Measurements from ENCODE around the gene LAMTOR3.

Gene LAMTOR3

DNA sequence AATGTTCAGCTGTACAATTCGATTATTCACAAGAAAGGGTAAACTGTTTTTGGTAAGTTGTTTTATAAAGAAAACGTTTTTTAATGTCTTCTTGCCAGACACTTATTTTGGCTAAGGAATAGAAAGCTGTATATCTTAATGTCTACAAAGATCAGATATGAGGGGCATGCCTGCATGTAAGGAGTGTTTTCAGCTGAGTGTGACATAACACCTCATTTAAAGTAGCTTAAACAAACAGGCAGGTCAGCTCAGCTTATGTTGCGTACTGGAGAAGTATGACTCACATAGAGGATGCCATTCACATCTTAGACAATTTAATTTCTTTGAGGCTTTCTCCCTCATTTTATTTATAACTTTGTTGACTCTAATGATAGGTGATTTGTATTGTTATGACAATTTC lies 30.4 kb downstream of the LAMTOR3 start:
- DNase-seq (ENCODE audit: low read depth in 1 of 2, low spot score in 1 of 2), result no peak

DNA sequence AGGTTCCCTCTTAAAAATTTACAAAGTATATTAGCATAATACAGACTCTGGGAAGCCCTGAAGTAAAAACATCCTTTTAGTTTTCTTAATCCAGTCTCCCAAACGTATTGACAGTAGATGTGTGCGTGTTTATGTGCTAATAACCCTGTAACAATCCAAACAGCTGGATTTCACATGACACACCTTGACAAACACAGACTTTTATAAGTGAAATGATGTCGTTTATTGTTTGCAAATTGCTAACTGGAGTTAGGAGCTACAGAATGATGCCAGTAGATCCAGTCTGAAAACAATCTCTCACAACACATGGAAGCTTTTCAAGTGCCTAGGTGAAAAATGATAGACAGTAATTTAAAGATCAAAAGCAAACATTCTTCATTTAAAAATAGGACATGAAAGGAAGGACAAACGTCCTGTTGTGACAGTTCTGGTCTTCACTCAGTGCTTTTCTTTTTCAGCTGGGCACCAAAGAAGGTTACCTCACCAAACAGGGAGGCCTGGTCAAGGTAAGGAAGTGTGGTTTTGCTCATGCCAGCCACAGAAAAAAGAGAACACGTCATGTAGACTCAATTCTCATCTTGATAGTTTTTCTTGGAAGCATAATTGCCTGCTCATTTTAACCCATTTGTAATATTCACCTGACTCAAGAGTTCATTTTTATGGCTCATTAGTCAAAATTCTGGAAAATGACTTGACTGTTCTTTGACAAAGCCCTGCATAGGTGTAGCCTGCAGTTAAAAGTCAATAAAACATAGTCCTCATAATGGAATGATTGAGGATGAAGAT lies 32.9 kb downstream of the LAMTOR3 start:
- DNase-seq (ENCODE audit: low read depth in 1 of 2, low spot score in 1 of 2), result no peak

DNA sequence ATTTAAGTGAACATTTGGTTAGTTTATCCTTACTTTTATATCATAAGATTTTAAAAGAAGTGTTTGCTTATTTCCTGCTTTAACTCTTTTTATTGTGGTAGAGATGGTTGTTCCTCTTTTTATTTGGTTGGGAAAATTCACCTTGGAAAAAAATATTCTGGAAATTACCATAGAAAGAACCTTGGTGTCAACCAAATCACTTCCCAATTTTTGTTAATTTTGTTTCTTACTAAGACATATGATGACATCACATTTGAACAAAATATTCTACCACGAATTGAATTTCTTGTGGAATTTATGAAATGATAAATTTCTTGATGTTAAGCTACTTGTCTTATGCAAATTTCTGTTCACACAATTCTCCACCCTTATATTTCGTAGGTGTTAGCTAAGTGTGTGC lies 33.7 kb downstream of the LAMTOR3 start:
- no peak for DNase-seq (ENCODE audit: low read depth in 1 of 2, low spot score in 1 of 2)

DNA sequence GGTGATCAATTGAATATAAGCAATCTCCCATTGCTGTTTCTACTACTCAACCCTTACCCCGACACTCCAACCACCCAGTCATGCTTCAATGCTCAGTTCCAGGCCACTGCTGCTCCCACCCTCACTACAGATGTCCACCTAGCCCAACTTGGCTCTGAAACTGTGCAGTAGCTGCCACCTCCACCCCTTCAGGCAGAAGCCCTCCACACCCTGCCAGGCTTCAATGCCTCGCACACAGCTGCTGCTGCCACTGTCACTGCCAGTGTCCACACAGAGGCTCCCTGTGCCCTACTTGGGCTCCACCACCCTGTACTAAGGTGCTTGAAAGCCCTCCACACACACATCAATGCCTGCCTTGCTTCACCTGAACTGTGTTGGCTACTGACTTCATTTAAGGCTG lies 34.6 kb downstream of the LAMTOR3 start:
- DNase-seq (ENCODE audit: low read depth in 1 of 2, low spot score in 1 of 2), result no peak

DNA sequence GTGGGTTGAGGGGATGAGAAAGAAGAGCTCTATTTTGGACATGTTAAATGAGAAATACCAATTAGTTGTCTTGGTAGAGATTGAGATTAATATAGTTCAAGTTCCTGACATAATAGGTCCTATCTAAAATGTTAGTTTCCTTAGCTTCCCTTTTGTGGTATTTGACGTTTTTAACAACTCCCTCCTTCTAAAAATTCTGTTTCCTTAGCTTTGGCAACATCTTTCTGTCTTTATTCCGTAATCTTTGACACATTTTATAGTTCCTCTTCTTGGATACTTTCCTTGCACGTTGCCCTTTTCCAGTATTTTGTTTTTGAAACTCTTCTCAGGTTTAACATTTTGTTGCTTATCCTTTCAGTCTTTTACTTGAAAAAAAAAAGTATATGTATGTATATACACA lies 36.9 kb downstream of the LAMTOR3 start:
- DNase-seq (ENCODE audit: low read depth in 1 of 2, low spot score in 1 of 2), result no peak

DNA sequence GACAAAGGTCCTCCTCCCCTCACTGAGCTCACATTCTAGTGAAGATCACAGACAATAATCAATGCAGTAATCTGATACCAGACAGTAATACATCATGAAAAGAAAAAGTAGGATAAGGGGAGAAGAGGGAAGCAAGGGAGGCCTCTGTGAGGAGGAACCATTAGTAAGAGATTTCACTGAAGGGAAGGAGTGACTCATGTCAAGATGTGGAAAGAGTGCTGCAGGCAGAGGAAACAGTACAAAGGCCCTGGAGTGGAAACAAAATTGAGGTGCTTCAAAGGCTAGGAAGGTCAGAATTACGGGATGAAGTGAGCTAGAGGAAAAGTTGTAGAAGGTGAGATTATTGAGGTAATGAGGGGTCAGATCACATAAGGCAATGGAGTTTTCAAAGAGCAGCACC lies 38.1 kb downstream of the LAMTOR3 start:
- DNase-seq (ENCODE audit: low read depth in 1 of 2, low spot score in 1 of 2), result no peak

DNA sequence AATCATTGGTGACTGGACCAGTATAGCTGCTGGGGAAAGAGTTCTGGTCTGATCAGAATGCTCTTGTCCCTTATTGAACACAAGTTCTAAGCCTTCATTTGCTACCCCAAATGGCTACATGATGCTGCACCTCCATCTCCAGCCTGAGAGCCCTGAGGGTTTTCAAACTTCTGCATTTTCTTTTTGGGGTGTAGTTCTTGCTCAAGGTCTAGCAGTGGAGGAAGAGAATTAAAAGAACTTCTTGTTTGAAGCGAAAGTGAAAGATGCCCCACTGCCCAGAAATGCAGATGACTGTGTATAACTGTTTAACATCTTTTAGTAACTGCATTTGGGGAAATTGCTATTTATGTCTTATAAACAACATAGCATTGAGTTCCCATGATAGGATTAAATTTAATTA lies 38.5 kb downstream of the LAMTOR3 start:
- DNase-seq (ENCODE audit: low read depth in 1 of 2, low spot score in 1 of 2), result no peak

DNA sequence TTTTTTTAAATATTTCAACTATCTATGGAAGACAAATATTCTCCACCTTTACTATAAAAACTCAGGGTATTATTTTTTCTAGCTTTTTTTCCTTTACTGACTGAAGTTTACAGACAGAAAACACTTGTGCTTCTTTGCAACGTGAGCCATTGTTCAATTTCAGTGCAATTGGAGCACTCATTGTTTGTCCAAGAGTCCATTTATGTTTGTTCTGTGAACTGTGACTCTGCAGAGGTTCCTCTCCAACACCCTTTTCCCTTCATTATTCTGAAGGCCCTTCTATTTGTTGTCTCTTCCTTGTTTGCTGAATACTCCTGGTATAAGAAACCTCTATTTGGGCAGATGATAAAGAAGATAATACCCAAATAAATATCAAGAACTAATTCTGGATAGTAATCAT lies 40.2 kb downstream of the LAMTOR3 start:
- no peak for DNase-seq (ENCODE audit: low read depth in 1 of 2, low spot score in 1 of 2)

DNA sequence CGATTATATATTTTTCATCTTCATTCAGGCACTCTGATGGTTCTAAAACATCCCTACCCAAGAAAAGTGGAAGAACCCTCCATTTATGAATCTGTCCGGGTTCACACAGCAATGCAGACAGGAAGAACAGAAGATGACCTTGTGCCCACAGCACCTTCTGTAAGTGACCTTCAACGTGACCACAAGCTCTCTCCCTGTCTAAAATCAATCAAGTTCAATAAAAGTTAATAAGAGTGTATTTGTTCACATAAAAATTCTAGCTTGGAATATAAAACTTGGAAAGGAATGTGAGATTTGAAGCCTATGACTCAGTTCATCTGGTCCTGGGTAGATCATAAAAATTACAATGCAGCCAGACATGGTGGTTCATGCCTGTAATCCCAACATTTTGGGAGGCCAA lies 41.0 kb downstream of the LAMTOR3 start:
- DNase-seq (ENCODE audit: low read depth in 1 of 2, low spot score in 1 of 2), result no peak

DNA sequence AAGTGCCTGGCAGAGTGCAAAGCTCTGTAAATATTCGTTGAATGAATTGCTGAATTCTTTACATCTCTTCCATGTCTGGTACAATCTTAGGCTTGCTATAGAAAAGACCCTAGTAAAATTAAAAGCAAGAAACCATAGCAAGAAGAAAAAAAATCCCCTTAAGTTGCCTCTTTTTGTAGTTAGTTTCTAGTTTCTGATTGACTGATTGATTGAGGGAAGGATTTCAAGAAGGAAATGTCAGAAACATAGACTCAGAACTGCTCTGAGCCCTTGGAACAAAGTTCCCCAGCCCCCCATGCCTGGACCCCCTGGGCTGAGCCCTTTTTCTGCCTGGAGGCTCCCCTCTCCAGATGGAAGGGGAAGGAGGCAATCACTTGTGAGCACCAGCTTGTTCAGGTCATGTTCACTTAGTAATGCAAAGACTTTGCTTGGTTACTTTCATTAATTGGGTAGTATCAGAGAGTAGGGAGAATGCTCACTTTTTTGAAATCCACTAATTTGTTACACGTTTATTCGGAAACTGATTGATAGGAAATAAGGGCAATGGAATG lies 42.0 kb downstream of the LAMTOR3 start:
- DNase-seq (ENCODE audit: low read depth in 1 of 2, low spot score in 1 of 2), result no peak

DNA sequence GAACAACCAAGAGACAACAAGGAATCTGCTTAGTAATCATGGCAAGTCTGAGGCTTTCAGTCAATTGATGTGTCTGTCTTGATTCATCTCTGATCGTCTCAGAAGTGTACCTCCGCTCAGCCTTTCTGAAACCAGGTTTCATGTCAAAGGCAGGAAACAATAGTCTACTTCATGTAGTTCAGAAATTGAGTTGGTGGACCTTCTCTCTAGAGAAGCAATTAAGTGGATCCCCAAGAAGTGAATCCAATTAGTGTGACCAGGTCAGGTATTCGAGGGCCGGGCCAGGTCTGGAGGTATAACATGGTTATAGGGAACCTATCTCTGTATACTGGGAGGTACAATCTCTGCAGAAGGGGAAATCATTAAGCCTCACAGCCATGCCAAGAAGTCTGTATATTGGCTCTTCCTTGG lies 45.6 kb downstream of the LAMTOR3 start:
- no peak for DNase-seq (ENCODE audit: low read depth in 1 of 2, low spot score in 1 of 2)

DNA sequence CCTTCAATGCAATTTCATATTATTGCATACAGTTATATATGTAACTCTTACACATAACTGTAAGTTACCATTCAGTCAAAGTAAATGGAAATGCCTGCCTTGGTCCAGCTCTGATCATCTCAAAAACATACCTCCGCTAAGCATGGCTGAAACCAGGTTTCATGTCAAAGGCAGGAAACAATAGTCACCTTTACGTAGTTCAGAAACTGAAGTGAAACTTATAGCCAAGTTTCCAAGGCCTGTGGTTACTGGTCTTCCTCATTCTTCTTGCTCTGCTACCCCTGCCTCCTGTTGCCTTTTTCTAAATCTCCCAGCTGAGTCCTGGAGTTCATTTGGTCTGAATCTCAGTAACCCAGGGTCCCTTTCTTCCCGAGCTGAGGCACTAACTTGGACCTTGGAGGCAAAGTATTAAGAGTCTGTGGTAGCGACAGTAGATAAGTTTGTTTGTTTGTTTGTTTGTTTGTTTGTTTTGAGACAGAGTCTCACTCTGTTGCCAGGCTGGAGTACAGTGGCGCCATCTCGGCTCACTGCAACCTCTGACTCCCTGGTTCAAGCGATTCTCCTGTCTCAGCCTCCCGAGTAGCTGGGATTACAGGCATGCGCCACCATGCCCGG lies 46.8 kb downstream of the LAMTOR3 start:
- DNase-seq (ENCODE audit: low read depth in 1 of 2, low spot score in 1 of 2), result no peak

DNA sequence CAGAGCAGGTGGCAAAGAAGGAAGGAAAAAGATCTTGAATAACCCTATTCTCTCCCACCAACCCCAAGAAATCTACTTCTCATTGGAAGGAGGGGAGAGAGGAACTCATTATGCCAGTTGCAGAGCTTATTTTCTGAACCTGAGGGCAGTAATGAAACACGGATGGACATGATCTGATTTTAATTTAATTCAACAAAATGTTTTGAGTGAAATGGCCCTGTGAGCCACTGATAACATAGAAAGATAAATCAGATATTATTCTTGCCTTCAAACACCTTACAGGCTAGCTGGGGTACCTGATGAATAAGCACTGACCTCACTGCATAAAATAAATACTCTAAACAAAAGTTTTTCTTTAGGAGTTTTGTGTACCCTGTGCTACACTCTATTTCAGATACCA lies 47.3 kb downstream of the LAMTOR3 start:
- DNase-seq (ENCODE audit: low read depth in 1 of 2, low spot score in 1 of 2), result no peak

DNA sequence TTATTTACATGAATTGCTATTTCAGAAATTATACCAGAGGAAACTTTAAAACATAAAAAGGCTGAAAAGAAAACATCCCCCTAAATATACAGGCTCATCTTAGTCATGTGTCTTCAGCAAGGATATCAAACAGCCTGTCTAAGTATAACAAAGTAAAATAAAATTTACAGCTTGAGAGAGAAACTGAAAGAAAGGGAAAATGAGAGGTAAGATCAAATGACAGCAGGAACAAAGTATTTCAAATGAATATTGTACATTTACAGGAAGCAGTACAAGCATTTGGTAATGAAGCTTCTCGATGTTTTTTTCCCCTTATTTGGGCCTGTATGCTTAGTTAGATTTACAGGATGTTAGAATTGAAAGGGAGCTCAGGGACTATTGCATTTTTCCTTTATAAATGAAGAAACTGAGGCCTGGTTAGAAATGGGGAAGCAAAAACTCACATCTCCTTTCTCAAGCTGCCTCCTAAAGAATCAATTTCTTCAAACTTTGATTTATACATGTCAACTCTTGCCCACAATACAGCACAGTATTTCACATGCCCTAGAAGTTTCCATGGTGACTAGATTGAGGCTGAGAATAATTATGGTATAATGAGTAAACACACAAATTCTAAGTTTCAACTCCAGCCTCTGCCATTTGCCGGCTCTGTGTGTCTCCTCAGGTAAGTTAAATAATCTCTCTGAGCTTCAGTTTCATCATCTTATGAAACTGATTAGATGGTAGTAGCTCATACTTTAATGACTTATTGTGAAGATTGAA lies 48.3 kb downstream of the LAMTOR3 start:
- DNase-seq (ENCODE audit: low read depth in 1 of 2, low spot score in 1 of 2), result no peak

DNA sequence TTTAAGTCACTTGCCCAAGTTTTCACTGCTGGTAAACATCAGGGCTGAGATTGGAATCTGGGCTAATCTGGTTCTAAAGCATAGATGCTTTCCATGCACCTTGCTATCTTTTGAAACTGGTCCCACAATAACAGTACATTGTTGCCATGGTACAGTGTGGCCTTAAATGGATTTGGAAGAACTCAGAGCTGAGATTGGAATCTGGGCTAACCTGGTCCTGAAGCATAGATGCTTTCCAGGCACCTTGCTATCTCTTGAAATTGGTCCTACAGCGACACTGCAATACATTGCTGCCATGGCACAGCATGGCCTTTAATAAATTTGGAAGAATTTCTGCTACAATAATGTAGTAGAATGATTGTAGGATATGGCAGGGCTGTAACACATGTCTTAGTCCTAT lies 49.0 kb downstream of the LAMTOR3 start:
- no peak for DNase-seq (ENCODE audit: low read depth in 1 of 2, low spot score in 1 of 2)

DNA sequence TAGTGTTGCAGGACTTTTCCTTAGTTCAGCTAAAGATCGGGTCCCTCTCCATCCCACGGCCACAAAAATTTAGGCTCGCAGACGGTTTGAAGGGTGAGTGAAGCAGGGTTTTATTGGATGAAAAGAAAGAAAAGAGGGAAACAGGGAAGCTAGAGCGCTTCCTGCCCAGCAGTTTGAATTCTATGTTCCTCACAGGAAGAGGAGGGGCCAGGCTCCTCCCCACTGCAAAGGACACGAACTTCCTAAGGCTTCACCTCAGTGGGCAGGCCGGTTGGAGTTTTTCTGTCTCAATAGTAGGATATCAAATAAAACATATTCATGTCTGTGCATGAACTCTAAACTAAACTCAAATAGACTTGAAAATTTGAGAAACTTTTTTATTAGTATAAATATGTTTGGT lies 50.2 kb downstream of the LAMTOR3 start:
- DNase-seq (ENCODE audit: low read depth in 1 of 2, low spot score in 1 of 2), result no peak

DNA sequence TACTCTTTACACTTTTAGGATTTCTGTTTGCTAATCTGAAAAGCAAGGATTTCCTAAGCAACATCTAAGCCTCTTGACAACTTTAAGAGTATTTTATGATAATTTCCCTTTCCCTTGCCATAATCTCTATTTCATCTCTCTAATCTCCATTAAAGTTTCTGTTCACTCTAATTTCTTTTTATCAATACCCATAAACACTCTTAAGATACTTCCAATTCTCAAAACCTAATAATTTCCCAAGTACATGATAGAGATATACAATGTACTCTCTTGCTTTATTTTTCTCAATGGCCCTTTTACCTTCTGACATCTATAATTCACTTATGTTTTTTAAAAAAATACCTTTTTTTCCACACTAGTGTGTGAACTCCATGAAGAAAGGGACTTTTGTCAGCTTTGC lies 50.8 kb downstream of the LAMTOR3 start:
- no peak for DNase-seq (ENCODE audit: low read depth in 1 of 2, low spot score in 1 of 2)

DNA sequence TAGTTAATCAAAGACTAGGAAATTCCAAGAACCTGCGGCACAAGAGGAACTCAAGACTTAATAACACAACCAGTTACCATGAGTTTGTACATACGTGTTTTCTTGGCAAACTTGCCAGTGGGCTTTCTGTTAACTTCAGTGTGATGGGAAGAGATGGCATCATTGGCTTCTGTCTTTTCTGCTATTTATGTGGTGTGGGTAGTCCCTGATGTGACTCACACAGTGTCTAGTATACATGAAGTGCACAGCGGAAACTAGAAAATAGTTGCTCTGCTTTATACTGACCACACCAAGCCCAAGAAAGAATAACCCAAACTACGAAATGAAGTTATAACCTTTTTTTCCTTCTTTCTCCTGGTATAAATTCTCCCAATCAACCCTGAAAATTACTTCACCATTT lies 53.1 kb downstream of the LAMTOR3 start:
- no peak for DNase-seq (ENCODE audit: low read depth in 1 of 2, low spot score in 1 of 2)

DNA sequence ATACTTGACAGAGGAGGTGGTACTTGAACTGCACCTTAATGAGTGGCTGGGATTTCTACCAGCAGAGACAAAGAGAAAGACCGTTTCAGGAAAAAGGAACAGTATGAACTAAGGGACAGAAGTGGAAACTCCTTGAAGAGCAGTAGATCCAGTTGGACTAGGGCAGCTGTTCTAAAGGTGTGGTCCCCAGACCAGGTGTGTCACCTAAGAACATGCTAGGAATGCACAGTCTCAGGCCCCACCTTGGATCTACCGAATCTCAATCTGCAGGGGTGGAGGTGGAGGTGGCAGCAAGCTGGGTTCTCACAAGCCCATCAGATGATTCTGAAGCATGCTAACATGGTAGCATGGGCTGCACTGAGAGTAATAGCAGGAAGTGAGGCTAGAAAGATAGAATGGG lies 55.3 kb downstream of the LAMTOR3 start:
- no peak for DNase-seq (ENCODE audit: low read depth in 1 of 2, low spot score in 1 of 2)

DNA sequence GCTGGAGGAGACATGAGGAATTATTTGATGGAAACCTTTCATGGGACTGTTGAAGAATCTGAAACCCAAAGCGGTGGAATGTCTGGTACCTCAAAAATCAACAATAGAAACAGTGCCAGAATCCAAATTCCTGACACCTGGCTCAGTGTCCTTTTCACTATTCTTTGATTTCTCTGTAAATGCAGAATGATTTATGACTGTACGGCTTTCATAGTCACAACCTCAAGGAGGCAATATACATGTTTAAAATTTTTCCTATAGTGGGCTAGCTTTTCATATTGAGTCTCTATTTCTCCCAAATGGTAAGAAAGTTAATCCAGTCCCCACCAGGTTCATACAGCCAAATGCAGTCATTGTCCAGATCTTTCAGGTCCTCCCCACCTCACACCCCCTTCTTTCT lies 58.3 kb downstream of the LAMTOR3 start:
- no peak for DNase-seq (ENCODE audit: low read depth in 1 of 2, low spot score in 1 of 2)

DNA sequence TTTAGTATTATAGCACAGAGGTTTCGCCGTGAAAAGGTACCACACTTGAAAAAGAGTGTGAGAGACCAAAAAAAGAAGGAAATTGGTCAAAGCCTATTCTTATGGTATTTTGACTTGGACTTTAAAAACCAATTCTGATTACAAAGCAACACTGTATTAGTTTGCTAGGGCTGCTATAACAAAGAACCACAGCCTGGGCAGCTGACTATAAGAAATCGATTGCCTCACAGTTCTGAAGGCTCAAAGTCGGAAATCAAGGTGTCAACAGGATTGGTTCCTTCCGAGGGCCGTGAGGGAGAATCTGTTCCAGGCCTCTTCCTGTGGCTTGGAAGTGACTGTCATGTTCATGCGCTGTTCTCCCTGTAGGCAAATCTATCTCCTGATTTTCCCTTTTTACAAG lies 59.7 kb downstream of the LAMTOR3 start:
- DNase-seq (ENCODE audit: low read depth in 1 of 2, low spot score in 1 of 2), result no peak

DNA sequence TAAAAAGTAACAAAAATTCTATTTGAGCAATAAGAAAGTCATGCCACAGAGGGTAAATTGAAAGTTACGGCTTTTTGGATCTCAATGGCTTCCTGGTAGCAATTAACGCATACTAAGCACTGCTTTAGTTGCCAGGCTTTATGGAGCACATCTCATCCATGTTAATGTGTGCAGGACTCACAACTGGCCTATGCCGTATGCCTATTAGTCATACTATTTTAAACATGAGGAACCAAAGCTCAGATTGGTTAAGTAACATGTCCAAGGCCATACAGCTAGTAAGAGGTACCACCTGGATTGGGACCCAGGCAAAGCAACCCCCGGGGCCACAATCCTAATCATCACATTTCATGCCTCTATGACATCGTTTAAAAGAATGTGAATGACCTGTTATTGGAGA lies 60.5 kb downstream of the LAMTOR3 start:
- no peak for DNase-seq (ENCODE audit: low read depth in 1 of 2, low spot score in 1 of 2)
